PFSK-1 (cell line): ENCODE results near the gene PPFIBP2.

Source experiments
- POLR2AphosphoS5 ChIP-seq: IDR thresholded peaks from 2 replicates; pipeline ENCODE4 v1.6.1; 2012; ENCODE audit warnings: low read depth, mild to moderate bottlenecking, control low read depth, low read length, moderate library complexity
- SIN3A ChIP-seq: IDR thresholded peaks from 2 replicates; pipeline ENCODE4 v1.6.1; 2012; ENCODE audit warnings: mild to moderate bottlenecking, low read length, moderate library complexity, borderline replicate concordance; ENCODE audit not compliant: insufficient read depth
- TAF1 ChIP-seq: IDR thresholded peaks from 2 replicates; pipeline ENCODE4 v1.6.1; 2012; ENCODE audit warnings: low read length, control low read depth, borderline replicate concordance; ENCODE audit not compliant: insufficient read depth

DNA sequence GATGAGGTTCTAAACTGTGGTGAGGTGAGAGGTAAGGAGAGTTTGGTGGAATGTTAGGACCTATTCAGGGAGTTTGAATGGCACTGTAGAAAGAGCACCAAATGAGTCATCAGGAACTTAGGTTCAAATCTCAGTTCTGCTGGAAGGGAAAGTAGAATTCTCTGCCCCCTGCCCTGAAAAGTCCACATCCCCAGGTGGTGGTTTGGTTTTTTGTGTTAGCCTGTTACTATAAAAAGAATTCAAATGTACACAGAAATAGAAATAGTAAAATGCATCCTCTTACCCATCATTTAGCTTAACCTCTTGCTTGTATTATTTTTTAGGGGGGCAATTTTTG lies 20.2 kb downstream of the PPFIBP2 start:
- TF ChIP-seq SIN3A = no peak
- TF ChIP-seq TAF1 = no peak
- TF ChIP-seq POLR2AphosphoS5 = no peak
